ENCODE measurements around the gene MRPL34. TPM values are rescaled to one million over a fixed set of nuclear protein-coding genes. Genes with fewer than 3 reads are reported as not detected.
A peak's percentile ranks its signal among the peaks of the same experiment; 100 is the strongest.

Gene MRPL34
- total RNA-seq, 1 donor from 2014 or later = 80.7 TPM

DNA sequence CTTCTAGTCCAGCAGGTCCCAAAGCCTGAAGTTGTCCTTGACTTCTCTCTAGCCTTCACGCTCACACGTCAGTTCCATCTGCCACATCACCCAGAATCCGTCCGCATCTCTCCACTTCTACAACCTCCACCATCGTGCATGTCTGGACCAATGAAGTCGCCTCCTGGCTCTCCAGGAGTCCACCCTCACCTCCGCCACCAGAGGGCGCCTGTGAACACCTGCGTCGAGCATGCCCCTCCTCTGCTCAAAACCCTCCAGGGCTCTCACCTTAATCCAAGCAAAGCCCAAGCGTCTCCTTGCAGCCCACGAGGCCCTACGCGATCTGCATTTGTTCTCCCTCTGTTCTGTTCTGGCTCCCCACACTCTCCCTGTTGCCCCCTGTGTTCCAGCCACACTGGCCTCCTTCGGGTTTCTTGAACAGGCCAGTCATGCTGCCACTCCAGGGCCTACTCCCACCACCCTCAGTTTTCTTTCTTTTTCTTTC, 44.8 kb upstream of the MRPL34 start:
- Mint-ChIP-seq H3K27ac (ENCODE audit: unreplicated experiment) (peak overlapping the region; percentile 25), H3K4me1 (ENCODE audit: low read depth, unreplicated experiment) (peaks cover 3% of the 10 kb centered on the region), H3K27me3 (ENCODE audit: unreplicated experiment) (peaks cover 5% of the 10 kb centered on the region), H3K4me3 (ENCODE audit: unreplicated experiment) (peak overlapping the region; percentile 44), H3K9me3 (ENCODE audit: unreplicated experiment) (peaks cover 6% of the 10 kb centered on the region), H3K36me3 (ENCODE audit: unreplicated experiment) (peaks cover 5% of the 10 kb centered on the region)
- TF ChIP-seq, protein P1, sequence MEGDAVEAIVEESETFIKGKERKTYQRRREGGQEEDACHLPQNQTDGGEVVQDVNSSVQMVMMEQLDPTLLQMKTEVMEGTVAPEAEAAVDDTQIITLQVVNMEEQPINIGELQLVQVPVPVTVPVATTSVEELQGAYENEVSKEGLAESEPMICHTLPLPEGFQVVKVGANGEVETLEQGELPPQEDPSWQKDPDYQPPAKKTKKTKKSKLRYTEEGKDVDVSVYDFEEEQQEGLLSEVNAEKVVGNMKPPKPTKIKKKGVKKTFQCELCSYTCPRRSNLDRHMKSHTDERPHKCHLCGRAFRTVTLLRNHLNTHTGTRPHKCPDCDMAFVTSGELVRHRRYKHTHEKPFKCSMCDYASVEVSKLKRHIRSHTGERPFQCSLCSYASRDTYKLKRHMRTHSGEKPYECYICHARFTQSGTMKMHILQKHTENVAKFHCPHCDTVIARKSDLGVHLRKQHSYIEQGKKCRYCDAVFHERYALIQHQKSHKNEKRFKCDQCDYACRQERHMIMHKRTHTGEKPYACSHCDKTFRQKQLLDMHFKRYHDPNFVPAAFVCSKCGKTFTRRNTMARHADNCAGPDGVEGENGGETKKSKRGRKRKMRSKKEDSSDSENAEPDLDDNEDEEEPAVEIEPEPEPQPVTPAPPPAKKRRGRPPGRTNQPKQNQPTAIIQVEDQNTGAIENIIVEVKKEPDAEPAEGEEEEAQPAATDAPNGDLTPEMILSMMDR (IDR thresholded peaks at IDR 0.05; ENCODE audit: partially characterized antibody, unreplicated experiment) = peak; percentile 81
- DNase-seq = peak; percentile 83

DNA sequence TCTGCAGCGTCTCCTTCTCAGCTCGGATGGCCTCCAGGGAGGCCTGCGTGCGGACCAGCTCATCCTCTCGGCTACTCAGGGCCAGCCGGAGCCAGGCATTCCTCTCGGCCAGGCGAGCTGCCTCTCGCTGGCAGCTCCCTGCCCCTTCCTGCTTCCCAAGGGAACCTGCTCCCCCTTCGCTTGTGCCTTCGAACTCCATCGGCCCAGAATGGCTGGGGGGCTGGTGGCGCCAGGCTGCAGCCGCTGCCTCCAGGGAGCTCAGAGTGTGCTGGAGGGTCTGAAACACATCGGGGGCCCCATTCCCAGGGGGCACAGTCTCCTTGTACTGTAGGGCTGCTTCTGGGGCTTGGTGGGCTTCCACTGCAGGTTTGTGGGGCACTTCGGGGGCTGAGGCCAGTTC, 43.1 kb upstream of the MRPL34 start:
- H3K4me3 Mint-ChIP-seq (ENCODE audit: unreplicated experiment) = no peak overlapping the region
- no peak for DNase-seq
- no peak overlapping the region for H3K27ac Mint-ChIP-seq (ENCODE audit: unreplicated experiment)
- peaks cover 11% of the 10 kb centered on the region for H3K9me3 Mint-ChIP-seq (ENCODE audit: unreplicated experiment)
- peaks cover 10% of the 10 kb centered on the region for H3K27me3 Mint-ChIP-seq (ENCODE audit: unreplicated experiment)
- TF ChIP-seq, protein P1 (IDR thresholded peaks at IDR 0.05; ENCODE audit: partially characterized antibody, unreplicated experiment) = no peak
- H3K36me3 Mint-ChIP-seq (ENCODE audit: unreplicated experiment) = peaks cover 5% of the 10 kb centered on the region
- peaks cover 7% of the 10 kb centered on the region for H3K4me1 Mint-ChIP-seq (ENCODE audit: low read depth, unreplicated experiment)

DNA sequence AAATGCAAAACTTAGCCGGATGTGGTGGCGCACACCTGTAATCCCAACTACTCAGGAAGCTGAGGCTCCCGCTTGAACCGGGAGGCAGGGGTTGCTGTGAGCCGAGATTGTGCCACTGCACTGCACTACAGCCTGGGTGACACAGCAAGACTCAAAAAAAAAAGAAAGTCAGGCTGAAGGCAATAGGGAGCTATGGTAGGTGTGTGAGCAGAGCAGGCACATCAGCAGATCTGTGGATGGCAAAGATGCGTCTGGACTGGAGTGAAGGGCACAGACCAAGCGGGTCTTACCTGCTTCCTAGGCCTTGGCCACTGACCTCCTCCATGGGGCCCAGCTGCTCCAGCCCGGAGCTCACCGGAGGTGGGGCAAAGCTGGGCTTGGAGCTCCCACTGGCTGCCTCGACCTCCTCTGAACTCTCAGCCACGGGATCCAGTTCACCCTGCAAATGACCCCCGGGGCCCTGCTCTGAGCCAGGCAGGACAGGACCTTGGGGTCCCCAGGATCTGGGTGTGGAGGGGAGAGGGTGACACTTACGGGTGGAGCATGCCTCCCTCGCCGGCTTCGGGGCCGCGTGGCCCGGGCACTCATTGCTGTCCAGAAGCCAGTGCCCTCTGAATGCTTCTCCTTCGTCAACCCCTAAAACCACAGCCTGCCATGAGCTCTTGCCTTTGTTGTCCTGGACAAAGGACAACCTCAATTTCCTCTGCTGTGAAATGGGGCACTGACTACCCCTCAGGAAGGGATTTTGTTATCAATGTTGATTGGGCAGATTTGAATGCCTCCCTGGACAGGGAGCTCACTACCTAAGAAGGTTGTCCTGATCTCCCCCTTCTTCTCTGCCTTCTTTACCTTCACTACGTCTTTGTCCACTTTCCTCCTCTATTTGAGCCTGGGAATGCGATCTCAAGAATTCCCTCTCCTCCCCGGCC, 41.7 kb upstream of the MRPL34 start:
- TF ChIP-seq, protein P1 (IDR thresholded peaks at IDR 0.05; ENCODE audit: partially characterized antibody, unreplicated experiment) = no peak
- Mint-ChIP-seq H3K9me3 (ENCODE audit: unreplicated experiment) (peaks cover 11% of the 10 kb centered on the region), H3K27ac (ENCODE audit: unreplicated experiment) (no peak overlapping the region), H3K36me3 (ENCODE audit: unreplicated experiment) (peaks cover 5% of the 10 kb centered on the region), H3K4me3 (ENCODE audit: unreplicated experiment) (no peak overlapping the region), H3K27me3 (ENCODE audit: unreplicated experiment) (peaks cover 10% of the 10 kb centered on the region), H3K4me1 (ENCODE audit: low read depth, unreplicated experiment) (peaks cover 7% of the 10 kb centered on the region)
- DNase-seq = no peak

DNA sequence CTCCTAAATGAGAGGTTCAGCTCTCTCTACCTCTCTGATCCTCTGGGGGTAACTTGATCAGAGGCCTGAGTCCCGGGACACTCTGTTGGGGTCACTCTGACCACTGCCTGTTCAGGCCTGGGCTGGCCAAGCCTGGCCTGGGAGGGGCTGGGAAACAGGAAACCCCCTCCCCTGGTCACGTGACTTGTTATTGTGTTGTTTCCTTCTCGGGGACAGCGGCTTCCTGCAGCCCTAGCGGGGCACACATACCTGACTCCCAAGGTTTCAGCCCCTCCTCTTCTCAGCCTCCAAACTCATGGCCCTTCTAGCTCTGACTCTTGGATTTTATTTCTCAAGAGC, 41.1 kb upstream of the MRPL34 start, which contains the start of gene USHBP1:
USHBP1 (minus strand) TSS at position 105 of the 339 bp plus-strand sequence. CDS start 446 bp downstream, outside the sequence.
- peaks cover 7% of the 10 kb centered on the region for H3K4me1 Mint-ChIP-seq (ENCODE audit: low read depth, unreplicated experiment)
- TF ChIP-seq, protein P1 (IDR thresholded peaks at IDR 0.05; ENCODE audit: partially characterized antibody, unreplicated experiment) = no peak
- H3K27ac Mint-ChIP-seq (ENCODE audit: unreplicated experiment) = no peak within 1 kb of the TSS
- no peak for DNase-seq
- H3K9me3 Mint-ChIP-seq (ENCODE audit: unreplicated experiment) = peaks cover 11% of the 10 kb centered on the region
- peaks cover 10% of the 10 kb centered on the region for H3K27me3 Mint-ChIP-seq (ENCODE audit: unreplicated experiment)
- H3K36me3 Mint-ChIP-seq (ENCODE audit: unreplicated experiment) = peaks cover 5% of the 10 kb centered on the region
- H3K4me3 Mint-ChIP-seq (ENCODE audit: unreplicated experiment) = no peak within 1 kb of the TSS

DNA sequence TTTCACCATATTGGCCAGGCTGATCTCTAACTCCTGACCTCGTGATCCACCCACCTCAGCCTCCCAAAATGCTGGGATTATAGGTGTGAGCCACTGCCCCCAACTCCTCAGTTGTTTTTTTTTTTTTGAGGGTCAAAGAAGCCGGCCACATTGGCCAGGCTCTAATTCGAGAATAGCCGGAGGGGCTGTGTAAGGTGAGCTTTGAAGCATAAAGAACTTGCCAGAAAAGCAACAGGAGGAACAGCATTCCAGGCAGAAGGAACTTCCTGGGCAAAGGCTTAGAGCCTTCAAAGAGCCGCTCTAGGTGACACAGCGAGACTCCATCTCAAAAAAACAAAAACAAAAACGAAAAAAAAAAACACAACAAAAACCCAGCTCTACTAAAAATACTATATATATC, 39.6 kb upstream of the MRPL34 start:
- no peak for DNase-seq
- no peak overlapping the region for H3K4me3 Mint-ChIP-seq (ENCODE audit: unreplicated experiment)
- TF ChIP-seq, protein P1 (IDR thresholded peaks at IDR 0.05; ENCODE audit: partially characterized antibody, unreplicated experiment) = no peak
- peaks cover 4% of the 10 kb centered on the region for H3K4me1 Mint-ChIP-seq (ENCODE audit: low read depth, unreplicated experiment)
- no peak overlapping the region for H3K27ac Mint-ChIP-seq (ENCODE audit: unreplicated experiment)
- no peaks in the 10 kb centered on the region for H3K36me3 Mint-ChIP-seq (ENCODE audit: unreplicated experiment)
- peaks cover 11% of the 10 kb centered on the region for H3K27me3 Mint-ChIP-seq (ENCODE audit: unreplicated experiment)
- H3K9me3 Mint-ChIP-seq (ENCODE audit: unreplicated experiment) = peaks cover 6% of the 10 kb centered on the region

Measured in glutamatergic neuron (in vitro differentiated cells).